GM13976 (cell line): Measurements from ENCODE around the gene AUH.
"Not testable (repeated sequence)": the region's sequence is repeated elsewhere in the genome, so short reads cannot be mapped to it uniquely, and the experiment has no call there.

Experiments
- DNase-seq: peaks from one replicate; pipeline ENCODE4 v3.0.0; 2012; ENCODE audit warnings: low spot score
- CTCF ChIP-seq: IDR thresholded peaks from 2 replicates; pipeline ENCODE4 v1.5.1; 2012; ENCODE audit warnings: borderline replicate concordance, mild to moderate bottlenecking; ENCODE audit not compliant: insufficient read depth; ENCODE audit errors: extremely low read depth, missing control alignments, control extremely low read depth
- in situ Hi-C: fragments of 300-500 bp; cut with MboI; formaldehyde crosslinking; loops from one replicate; pipeline ENCODE4 v1.12.0; 2022; ENCODE audit warnings: low sequenced_read_pairs, mixed read lengths, inconsistent platforms; ENCODE audit not compliant: unreplicated experiment

The AUH gene

GRCh38 chr9:91392435-91392834 is 30.7 kb upstream of the AUH start:
- no peak for TF ChIP-seq CTCF
- in situ Hi-C loops, result no loop called here
- DNase-seq, result no peak

- in situ Hi-C loops, result no loop called here
- DNase-seq, result no peak
- TF ChIP-seq CTCF, result no peak
These were observed 30.1 kb upstream of the AUH start for GRCh38 chr9:91391818-91392217.

GRCh38 chr9:91391412-91391811 is 29.7 kb upstream of the AUH start:
- TF ChIP-seq CTCF, result no peak
- in situ Hi-C loops, result no loop called here
- no peak for DNase-seq

- in situ Hi-C loops, DNase-seq: not testable (repeated sequence)
These were observed 28.0 kb upstream of the AUH start for GRCh38 chr9:91389686-91390085.

- TF ChIP-seq CTCF, result no peak
- DNase-seq, result no peak
- in situ Hi-C loops, result no loop called here
These were observed 25.0 kb upstream of the AUH start for GRCh38 chr9:91386765-91387164.

GRCh38 chr9:91384954-91385353 is 23.2 kb upstream of the AUH start:
- no peak for TF ChIP-seq CTCF
- in situ Hi-C loops, result no loop called here
- DNase-seq, result no peak

- in situ Hi-C loops, result no loop called here
- no peak for DNase-seq
- no peak for TF ChIP-seq CTCF
These were observed 21.9 kb upstream of the AUH start for GRCh38 chr9:91383577-91383976.
